GM21825 (cell line): ENCODE data around the gene CCDC106.

Experiments
- ATAC-seq: cut with Tn5 transposase; IDR thresholded peaks from one replicate; pipeline ENCODE4 v1.9.1; 2021; ENCODE audit warnings: mild to moderate bottlenecking, moderate library complexity; ENCODE audit not compliant: unreplicated experiment

Gene CCDC106

GRCh38 chr19:55613930-55614710 lies 33.9 kb upstream of the CCDC106 start:
- no peak for ATAC-seq

- no peak for ATAC-seq
Observed at GRCh38 chr19:55614711-55615542, 33.1 kb upstream of the CCDC106 start.

- ATAC-seq = no peak
Observed at GRCh38 chr19:55615543-55616394, 32.2 kb upstream of the CCDC106 start.

GRCh38 chr19:55616395-55616875 lies 31.6 kb upstream of the CCDC106 start:
- ATAC-seq = no peak

GRCh38 chr19:55617426-55617825 lies 30.6 kb upstream of the CCDC106 start:
- no peak for ATAC-seq

GRCh38 chr19:55618426-55618825 lies 29.6 kb upstream of the CCDC106 start:
- no peak for ATAC-seq

- no peak for ATAC-seq
Observed at GRCh38 chr19:55619286-55619685, 28.7 kb upstream of the CCDC106 start.

GRCh38 chr19:55620410-55621204 lies 27.4 kb upstream of the CCDC106 start:
- no peak for ATAC-seq

GRCh38 chr19:55621205-55621672 lies 26.8 kb upstream of the CCDC106 start:
- no peak for ATAC-seq

- ATAC-seq = no peak
Observed at GRCh38 chr19:55621673-55622231, 26.3 kb upstream of the CCDC106 start.

GRCh38 chr19:55622242-55622969 lies 25.6 kb upstream of the CCDC106 start:
- ATAC-seq = no peak

GRCh38 chr19:55623130-55623529 lies 24.9 kb upstream of the CCDC106 start:
- no peak for ATAC-seq

- no peak for ATAC-seq
Observed at GRCh38 chr19:55623561-55623960, 24.5 kb upstream of the CCDC106 start.

- peak; percentile 49 for ATAC-seq
Observed at GRCh38 chr19:55624109-55625003, 23.7 kb upstream of the CCDC106 start, which contains the start of gene ZNF784. Gene ZNF784 (minus strand): TSS chr19:55624566. CDS start chr19:55624561, 5 bp downstream.

GRCh38 chr19:55625004-55625326 lies 23.0 kb upstream of the CCDC106 start:
- ATAC-seq = no peak

GRCh38 chr19:55626350-55626749 lies 21.7 kb upstream of the CCDC106 start:
- ATAC-seq = no peak

- no peak for ATAC-seq
Observed at GRCh38 chr19:55632463-55632834, 15.6 kb upstream of the CCDC106 start.

GRCh38 chr19:55633861-55634260 lies 14.2 kb upstream of the CCDC106 start:
- no peak for ATAC-seq
